Measurements from ENCODE around the gene ETS2. TPM values are rescaled to one million over a fixed set of nuclear protein-coding genes. Genes with fewer than 3 reads are reported as not detected.

ETS2 gene
- total RNA-seq, 1 experiment from 2014 or later, result 132 TPM

- intact Hi-C loops (cut with micrococcal nuclease; ENCODE audit: unreplicated experiment) (no loop called here), in situ Hi-C loops (cut with HindIII; ENCODE audit: low pct_unique_long_range_greater_than_20kb, low sequenced_read_pairs) (no loop called here)
- Histone ChIP-seq H3K4me1 (ENCODE audit: control insufficient read depth, insufficient read depth, low read length) (peaks cover 87% of the 10 kb centered on the region), H3K9me3 (ENCODE audit: control insufficient read depth, insufficient read depth, low read depth, low read length) (no peaks in the 10 kb centered on the region), H3K4me3 (ENCODE audit: low read depth in 2 of 2, low read length in 2 of 2) (no peak overlapping the region), H3K27ac (ENCODE audit: low read length) (peak overlapping the region; percentile 76), H3K27me3 (ENCODE audit: control insufficient read depth, insufficient read depth, low read length) (no peaks in the 10 kb centered on the region), H3K36me3 (ENCODE audit: control insufficient read depth, insufficient read depth, low read length) (peaks cover 38% of the 10 kb centered on the region)
- no peak for TF ChIP-seq CTCF (IDR thresholded peaks at IDR 0.05)
- TF ChIP-seq TCF7L2 (IDR thresholded peaks at IDR 0.05; ENCODE audit: low read depth, low read length), result no peak
- no peak for TF ChIP-seq SIN3A (IDR thresholded peaks at IDR 0.05; ENCODE audit: borderline replicate concordance, insufficient read depth, low read depth, low read length)
- TF ChIP-seq POLR2AphosphoS5 (IDR thresholded peaks at IDR 0.05; ENCODE audit: low read depth, low read length), result no peak
- no peak for TF ChIP-seq REST (IDR thresholded peaks at IDR 0.05; ENCODE audit: insufficient read depth in 1 of 2, low read depth in 2 of 2, low read length in 1 of 2)
- BruUV-seq (replicated peaks), result no TSS peak
- ATAC-seq (no peak), DNase-seq (ENCODE audit: low read depth, low spot score) (no peak)
- CTCF ChIA-PET, result no interaction called here
- POLR2A ChIA-PET, result no interaction called here
These were observed 10.8 kb downstream of the ETS2 start for GRCh38 chr21:38816400-38816977.

- no TSS peak for BruUV-seq (replicated peaks)
- in situ Hi-C loops (cut with HindIII; ENCODE audit: low pct_unique_long_range_greater_than_20kb, low sequenced_read_pairs) (no loop called here), intact Hi-C loops (cut with micrococcal nuclease; ENCODE audit: unreplicated experiment) (no loop called here)
- Histone ChIP-seq H3K4me1 (ENCODE audit: control insufficient read depth, insufficient read depth, low read length) (peaks cover 85% of the 10 kb centered on the region), H3K4me3 (ENCODE audit: low read depth in 2 of 2, low read length in 2 of 2) (no peak overlapping the region), H3K36me3 (ENCODE audit: control insufficient read depth, insufficient read depth, low read length) (peaks cover 36% of the 10 kb centered on the region), H3K27ac (ENCODE audit: low read length) (peak overlapping the region; percentile 76), H3K27me3 (ENCODE audit: control insufficient read depth, insufficient read depth, low read length) (no peaks in the 10 kb centered on the region), H3K9me3 (ENCODE audit: control insufficient read depth, insufficient read depth, low read depth, low read length) (no peaks in the 10 kb centered on the region)
- no peak for TF ChIP-seq REST (IDR thresholded peaks at IDR 0.05; ENCODE audit: insufficient read depth in 1 of 2, low read depth in 2 of 2, low read length in 1 of 2)
- TF ChIP-seq POLR2AphosphoS5 (IDR thresholded peaks at IDR 0.05; ENCODE audit: low read depth, low read length), result peak; percentile 20; the same call in 1 of the 2 replicates
- ATAC-seq (peak; percentile 39), DNase-seq (ENCODE audit: low read depth, low spot score) (no peak)
- CTCF ChIA-PET, result no interaction called here
- POLR2A ChIA-PET, result no interaction called here
These were observed 11.9 kb downstream of the ETS2 start for GRCh38 chr21:38817371-38818324.
